HepG2 (cell line): ENCODE data around the gene CLP1. TPM values are rescaled to one million over a fixed set of nuclear protein-coding genes. Genes with fewer than 3 reads are reported as not detected.

Source experiments
- ATAC-seq: fragments of 200-7000 bp; cut with Tn5 transposase; 3 replicates; pipeline ENCODE4 v1.9.1; 2020; ENCODE audit warnings: mild to moderate bottlenecking, moderate library complexity
- BruUV-seq: library from RNA; stranded (reverse); fragments of 400-500 nt; replicated peaks from 2 replicates; lab custom pipeline; 2021; lab: Mats Ljungman, UMichigan
- CTCF ChIA-PET: fragments of 300-600 bp; formaldehyde crosslinking; extraction: SDS; loops from one replicate; lab custom pipeline; 2021; ENCODE audit warnings: low total read pairs, inconsistent platforms, low intra/inter-chr PET ratio; lab: Yijun Ruan, JAX
- POLR2A ChIA-PET: fragments of 350-600 bp; sonication (Branson Sonifier 250); formaldehyde crosslinking; loops from one replicate; lab custom pipeline; 2020; ENCODE audit warnings: antibody characterized with exemption, inconsistent platforms; lab: Yijun Ruan, JAX
- DNase-seq: peaks from one replicate; pipeline ENCODE4 v3.0.0-alpha.2; 2015; ENCODE audit warnings: low spot score
- FAIRE-seq: peaks from 3 replicates; lab custom pipeline; 2011; peaks lifted over from hg19 to GRCh38; lab: Jason Lieb, UNC
- H2AFZ ChIP-seq: one replicate; pipeline ENCODE4 v1.6.1; 2011; ENCODE audit warnings: low read length, inconsistent platforms
- H3K27ac ChIP-seq: fragments of 300-600 bp; 3 replicates; pipeline ENCODE4 v1.8.0; 2011; ENCODE audit warnings: mixed run types, mild to moderate bottlenecking, mixed read lengths, low read length, inconsistent platforms; ENCODE audit not compliant: insufficient read depth; ENCODE audit errors: extremely low read length
- H3K27me3 ChIP-seq, 2 experiments: fragments of 200-600 bp in 1 of 2; 2 replicates in 1 of 2; 3 replicates in 1 of 2; pipeline versions ENCODE4 v1.6.0 to v1.8.0; 2011; ENCODE audit warnings: low read length in 2 of 2, mild to moderate bottlenecking in 2 of 2, moderate library complexity in 2 of 2, inconsistent platforms in 1 of 2; ENCODE audit not compliant: insufficient read depth in 2 of 2, control insufficient read depth in 1 of 2
- H3K36me3 ChIP-seq, 2 experiments: fragments of 200-600 bp in 1 of 2; replicated peaks in 1 of 2; 2 replicates in 1 of 2; 3 replicates in 1 of 2; pipeline versions ENCODE4 v1.5.1 to v1.8.0; 2011; ENCODE audit warnings: low read length in 2 of 2, inconsistent platforms in 1 of 2; ENCODE audit not compliant: insufficient read depth in 2 of 2, control insufficient read depth in 1 of 2
- H3K4me1 ChIP-seq: 2 replicates; pipeline ENCODE4 v1.5.1; 2012; ENCODE audit warnings: low read length, inconsistent platforms; ENCODE audit not compliant: insufficient read depth
- H3K4me2 ChIP-seq: 2 replicates; pipeline ENCODE4 v1.6.0; 2011; ENCODE audit warnings: low read depth, low read length, inconsistent platforms
- H3K4me3 ChIP-seq, 3 experiments: fragments of 200-600 bp in 1 of 3; sonication (generic), shearing (Covaris generic) in 1 of 3; replicated peaks in 1 of 3; 2 replicates each; pipeline ENCODE4 v1.5.1; 2011 to 2016; ENCODE audit warnings: low read length in 3 of 3, inconsistent platforms in 2 of 3, low read depth in 2 of 3, mild to moderate bottlenecking in 2 of 3, control low read depth in 1 of 3, mixed read lengths in 1 of 3; ENCODE audit not compliant: insufficient read depth in 1 of 3
- H3K79me2 ChIP-seq: one replicate; pipeline ENCODE4 v1.6.1; 2011; ENCODE audit warnings: low read length, inconsistent platforms; ENCODE audit not compliant: insufficient read depth
- H3K9ac ChIP-seq: 2 replicates; pipeline ENCODE4 v1.6.0; 2011; ENCODE audit warnings: mild to moderate bottlenecking, low read depth, low read length, inconsistent platforms; ENCODE audit not compliant: insufficient read depth
- H3K9me3 ChIP-seq: 2 replicates; pipeline ENCODE4 v1.5.1; 2012; ENCODE audit warnings: mild to moderate bottlenecking, low read length
- H4K20me1 ChIP-seq: 2 replicates; pipeline ENCODE4 v1.6.0; 2011; ENCODE audit warnings: inconsistent platforms, mild to moderate bottlenecking, low read length, moderate library complexity; ENCODE audit not compliant: insufficient read depth
- IKZF5 ChIP-seq: IDR thresholded peaks from 2 replicates; pipeline ENCODE4 v1.6.1; 2018; ENCODE audit warnings: missing genetic modification reagents, mild to moderate bottlenecking, missing compliant biosample characterization
- MAFK ChIP-seq, 2 experiments: IDR thresholded peaks in 1 of 2; conservative IDR thresholded peaks in 1 of 2; 2 replicates each; pipeline ENCODE4 v1.6.1; 2011; ENCODE audit warnings: improper control_type of control experiment in 2 of 2, low read length in 2 of 2
- NR2F1 ChIP-seq, 2 experiments: fragments of 450-650 bp in 1 of 2; formaldehyde crosslinking in 1 of 2; IDR thresholded peaks; 2 replicates each; pipeline versions ENCODE4 v1.5.0 to v1.6.1; 2016 to 2020; ENCODE audit warnings: mild to moderate bottlenecking in 1 of 2, missing compliant biosample characterization in 1 of 2, missing genetic modification reagents in 1 of 2, moderate library complexity in 1 of 2
- RFX5 ChIP-seq: IDR thresholded peaks from 2 replicates; pipeline ENCODE4 v1.6.1; 2011; ENCODE audit warnings: low read depth, low read length, improper control_type of control experiment
- SP2 ChIP-seq: sonication (generic); formaldehyde crosslinking; IDR thresholded peaks from 2 replicates; pipeline ENCODE4 v1.5.1; 2020; ENCODE audit warnings: mild to moderate bottlenecking, missing genetic modification reagents
- TEAD3 ChIP-seq: optimal IDR thresholded peaks from 2 replicates; pipeline ENCODE3; 2016; ENCODE audit warnings: borderline replicate concordance
- ZBED4 ChIP-seq: sonication (generic); formaldehyde crosslinking; IDR thresholded peaks from 2 replicates; pipeline ENCODE4 v1.4.0; 2020; ENCODE audit warnings: missing genetic modification reagents, borderline replicate concordance
- ZFY ChIP-seq: sonication (generic); formaldehyde crosslinking; IDR thresholded peaks from 2 replicates; pipeline ENCODE4 v1.4.0; 2020; ENCODE audit warnings: missing genetic modification reagents
- ZGPAT ChIP-seq: IDR thresholded peaks from 2 replicates; pipeline ENCODE4 v1.6.1; 2016; ENCODE audit warnings: mild to moderate bottlenecking
- ZNF224 ChIP-seq: sonication (generic); formaldehyde crosslinking; IDR thresholded peaks from 2 replicates; pipeline ENCODE4 v1.5.0; 2020; ENCODE audit warnings: mild to moderate bottlenecking, missing genetic modification reagents
- ZNF501 ChIP-seq: sonication (generic); formaldehyde crosslinking; IDR thresholded peaks from 2 replicates; pipeline ENCODE4 v1.5.1; 2020; ENCODE audit warnings: mild to moderate bottlenecking, moderate library complexity, missing genetic modification reagents
- ZNF589 ChIP-seq: sonication (generic); formaldehyde crosslinking; conservative IDR thresholded peaks from 2 replicates; pipeline ENCODE4 v1.8.0; 2022; ENCODE audit warnings: mild to moderate bottlenecking, moderate library complexity, missing genetic modification reagents
- ZNF607 ChIP-seq: sonication (generic); formaldehyde crosslinking; IDR thresholded peaks from 2 replicates; pipeline ENCODE4 v1.5.1; 2020; ENCODE audit warnings: missing genetic modification reagents, mild to moderate bottlenecking, borderline replicate concordance
- ZNF746 ChIP-seq: sonication (generic); formaldehyde crosslinking; IDR thresholded peaks from 2 replicates; pipeline ENCODE4 v1.8.0; 2022; ENCODE audit warnings: mild to moderate bottlenecking, missing genetic modification reagents
- ZNF782 ChIP-seq: sonication (generic); formaldehyde crosslinking; IDR thresholded peaks from 2 replicates; pipeline ENCODE4 v1.4.0; 2020; ENCODE audit warnings: missing genetic modification reagents, mild to moderate bottlenecking, borderline replicate concordance
- ZSCAN12 ChIP-seq: sonication (generic); formaldehyde crosslinking; IDR thresholded peaks from 2 replicates; pipeline ENCODE4 v1.9.0; 2021; ENCODE audit warnings: mild to moderate bottlenecking, missing genetic modification reagents
- WGBS: methylation state at CpG from one replicate; pipeline ENCODE4 v1.1.6; 2017; ENCODE audit warnings: low lambda C conversion rate; 5-methylcytosine and 5-hydroxymethylcytosine counted together
- in situ Hi-C: cut with HindIII; loops from 2 replicates; pipeline ENCODE4 v1.10.0; 2017; ENCODE audit warnings: low pct_unique_long_range_greater_than_20kb; ENCODE audit not compliant: extremely low pct_ligation_motif_present
- intact Hi-C: fragments of 100-400 bp; cut with micrococcal nuclease; formaldehyde crosslinking; loops from one replicate; pipeline ENCODE4 v1.10.0; 2022; ENCODE audit not compliant: unreplicated experiment
- polyA plus RNA-seq, 8 experiments: library from polyadenylated mRNA; depleted of rRNA in 3 of 8; stranded (reverse) in 7 of 8; unstranded in 1 of 8; fragments of >200 nt; fragmentation: Illumina TruSeq in 4 of 8; extraction: Trizol in 4 of 8; gene quantifications; 2 replicates each; pipeline versions ENCODE4 v1.2.1 to v1.2.3, GENCODE V29; 2011 to 2016; ENCODE audit warnings: low read depth in 4 of 8, missing spikeins in 1 of 8, mixed read lengths in 1 of 8; ENCODE audit not compliant: insufficient read depth in 1 of 8
- total RNA-seq, 5 experiments: library from RNA; depleted of rRNA; stranded (reverse); fragments of >200 nt; fragmentation: Illumina TruSeq; extraction: Trizol; gene quantifications; 2 replicates each; pipeline ENCODE4 v1.2.3, GENCODE V29; 2016; ENCODE audit warnings: low read depth in 1 of 5

The CLP1 gene
- total and polyA plus RNA-seq, 2 of the 13 experiments (the other 11 are each of a cell fraction or from before 2014, with no cell fraction given): 14.6 to 24.8 TPM

GRCh38 chr11:57640068-57640800 is 17.3 kb upstream of the CLP1 start:
- BruUV-seq: no TSS peak
- 35% methylated on average over 6 of the region's 9 CpGs for WGBS
- intact Hi-C loops: loop anchor here (5.0 kb wide), 1 partner anchor 108 kb away; the partner anchor contains the start of gene TIMM10
- TF ChIP-seq NR2F1 (CRISPR knock-in tag; IDR thresholded peaks at IDR 0.05) (0 out of 4 replicates have a peak, but pooled peaks of 1 of the 2 experiments have one; percentile 7), ZSCAN12 (CRISPR knock-in tag) (no peak), SP2 (0 out of 2 replicates have a peak, but pooled peaks have one; percentile 17), ZNF746 (peak; percentile 4; the same call in 1 of the 2 replicates), ZGPAT (CRISPR knock-in tag) (0 out of 2 replicates have a peak, but pooled peaks have one; percentile 21), RFX5 (no peak), ZNF224 (CRISPR knock-in tag) (peak; percentile 62; the same call in 1 of the 2 replicates), ZNF782 (CRISPR knock-in tag) (0 out of 2 replicates have a peak, but pooled peaks have one; percentile 20), ZBED4 (CRISPR knock-in tag) (peak; percentile 75), MAFK (conservative IDR thresholded peaks at IDR 0.05 in 1 of 2, IDR thresholded peaks at IDR 0.05 in 1 of 2; ENCODE audit: low read length in 2 of 2) (peak; percentile 28 to 50; a peak in 2 of 4 replicates), IKZF5 (0 out of 2 replicates have a peak, but pooled peaks have one; percentile 9), ZFY (CRISPR knock-in tag) (peak; percentile 7; the same call in 1 of the 2 replicates), ZNF607 (CRISPR knock-in tag) (peak; percentile 70; the same call in 1 of the 2 replicates), TEAD3 (peak; percentile 0), ZNF501 (0 out of 2 replicates have a peak, but pooled peaks have one; percentile 33), ZNF589 (CRISPR knock-in tag) (no peak)

More at GRCh38 chr11:57640068-57640800, 17.3 kb upstream of the CLP1 start:
- peak overlapping the region; percentile 68 for H3K27ac ChIP-seq
- DNase-seq: no peak
- CTCF ChIA-PET: interaction anchor here (1.5 to 7.0 kb wide), 2 partner anchors 72 to 295 kb away, joined by 6 to 79 read pairs; partner anchors contain the start of gene UBE2L6
- no peaks in the 10 kb centered on the region for H3K36me3 ChIP-seq
- peak overlapping the region; percentile 62 to 73 (median 69) for H3K4me3 ChIP-seq
- H3K79me2 ChIP-seq: no peaks in the 10 kb centered on the region
- ATAC-seq: peak; percentile 30
- H2AFZ ChIP-seq: peak overlapping the region; percentile 84
- FAIRE-seq: no peak
- no peaks in the 10 kb centered on the region for H3K9me3 ChIP-seq
- POLR2A ChIA-PET: interaction anchor here (0.8 to 4.3 kb wide), 24 partner anchors 8 to 304 kb away, joined by 3 to 33 read pairs (median 4); partner anchors contain the start of genes RTN4RL2, SERPING1, SLC43A1 and SSRP1
- no peaks in the 10 kb centered on the region for H4K20me1 ChIP-seq
- peaks cover 34% of the 10 kb centered on the region for H3K4me1 ChIP-seq
- peak overlapping the region; percentile 86 for H3K4me2 ChIP-seq
- in situ Hi-C loops: loop anchor here (5.0 to 10.0 kb wide), 3 partner anchors 73 to 293 kb away; partner anchors contain the start of gene UBE2L6
- no peaks in the 10 kb centered on the region; a peak in 1 of 5 replicates for H3K27me3 ChIP-seq
- peak overlapping the region; percentile 53; the same call in 1 of the 2 replicates for H3K9ac ChIP-seq
